ENCODE data around the gene CEP85.

Gene CEP85, protein sequence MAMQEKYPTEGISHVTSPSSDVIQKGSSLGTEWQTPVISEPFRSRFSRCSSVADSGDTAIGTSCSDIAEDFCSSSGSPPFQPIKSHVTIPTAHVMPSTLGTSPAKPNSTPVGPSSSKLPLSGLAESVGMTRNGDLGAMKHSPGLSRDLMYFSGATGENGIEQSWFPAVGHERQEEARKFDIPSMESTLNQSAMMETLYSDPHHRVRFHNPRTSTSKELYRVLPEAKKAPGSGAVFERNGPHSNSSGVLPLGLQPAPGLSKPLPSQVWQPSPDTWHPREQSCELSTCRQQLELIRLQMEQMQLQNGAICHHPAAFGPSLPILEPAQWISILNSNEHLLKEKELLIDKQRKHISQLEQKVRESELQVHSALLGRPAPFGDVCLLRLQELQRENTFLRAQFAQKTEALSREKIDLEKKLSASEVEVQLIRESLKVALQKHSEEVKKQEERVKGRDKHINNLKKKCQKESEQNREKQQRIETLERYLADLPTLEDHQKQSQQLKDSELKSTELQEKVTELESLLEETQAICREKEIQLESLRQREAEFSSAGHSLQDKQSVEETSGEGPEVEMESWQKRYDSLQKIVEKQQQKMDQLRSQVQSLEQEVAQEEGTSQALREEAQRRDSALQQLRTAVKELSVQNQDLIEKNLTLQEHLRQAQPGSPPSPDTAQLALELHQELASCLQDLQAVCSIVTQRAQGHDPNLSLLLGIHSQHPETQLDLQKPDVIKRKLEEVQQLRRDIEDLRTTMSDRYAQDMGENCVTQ

DNA sequence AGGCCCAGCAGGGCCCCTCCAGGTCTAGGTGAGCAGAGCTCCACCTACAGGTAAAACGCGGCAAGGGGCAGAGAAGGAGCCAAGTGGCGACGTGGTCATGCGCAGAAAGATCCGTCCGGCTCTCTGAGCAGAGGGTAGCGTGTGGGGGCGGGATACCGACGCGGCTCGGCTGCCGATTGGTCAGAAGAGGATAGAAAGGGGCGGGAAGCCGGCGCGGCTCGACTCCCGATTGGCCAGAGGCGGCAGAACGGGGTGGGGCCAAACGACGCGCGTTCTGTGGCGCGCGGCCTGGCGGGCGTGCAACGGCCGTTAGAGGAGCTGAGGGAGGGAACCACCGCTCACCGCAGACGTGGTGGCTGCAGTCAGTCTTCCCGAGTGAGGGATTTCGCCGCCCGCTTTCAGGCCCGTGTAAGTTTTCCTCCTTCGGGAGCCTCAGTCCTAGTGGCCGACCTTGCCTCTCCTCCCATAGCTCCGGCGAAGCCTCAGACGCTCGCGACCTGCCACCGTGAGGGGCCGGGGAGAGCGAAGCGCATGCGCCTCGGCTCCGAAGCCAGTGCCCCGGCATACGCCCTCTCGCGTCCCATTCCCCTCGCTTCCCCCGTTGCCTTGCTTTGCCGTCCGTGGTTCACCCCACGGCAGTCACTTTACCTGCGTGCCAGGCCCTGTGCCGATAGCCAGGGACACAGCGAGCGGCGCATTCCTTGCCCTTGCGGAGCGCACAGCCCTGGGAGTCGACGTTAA lies at the start of gene CEP85:
Gene CEP85 (plus strand): TSS at position 298 of the 741 bp plus-strand sequence. CDS start 5,584 bp downstream, outside the sequence.
- DNase-seq, result peak; percentile 94

DNA sequence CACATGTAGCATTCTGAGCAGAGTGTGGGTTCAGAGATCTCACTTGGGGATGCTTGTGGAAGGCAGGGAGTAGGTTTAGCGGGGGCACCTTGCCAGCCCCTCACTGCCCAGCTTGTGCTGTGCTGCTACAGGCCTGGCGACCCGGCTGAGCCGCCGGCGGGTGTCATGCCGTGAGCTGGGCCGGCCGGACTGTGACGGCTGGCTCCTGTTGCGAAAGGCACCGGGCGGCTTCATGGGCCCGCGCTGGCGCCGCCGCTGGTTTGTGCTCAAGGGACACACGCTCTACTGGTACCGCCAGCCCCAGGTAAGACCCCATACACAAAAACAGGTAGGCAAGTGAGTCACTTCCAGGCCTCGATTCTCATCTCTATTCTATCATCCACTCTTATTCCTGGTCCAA lies 49.1 kb upstream of the CEP85 start:
- DNase-seq, result no peak

DNA sequence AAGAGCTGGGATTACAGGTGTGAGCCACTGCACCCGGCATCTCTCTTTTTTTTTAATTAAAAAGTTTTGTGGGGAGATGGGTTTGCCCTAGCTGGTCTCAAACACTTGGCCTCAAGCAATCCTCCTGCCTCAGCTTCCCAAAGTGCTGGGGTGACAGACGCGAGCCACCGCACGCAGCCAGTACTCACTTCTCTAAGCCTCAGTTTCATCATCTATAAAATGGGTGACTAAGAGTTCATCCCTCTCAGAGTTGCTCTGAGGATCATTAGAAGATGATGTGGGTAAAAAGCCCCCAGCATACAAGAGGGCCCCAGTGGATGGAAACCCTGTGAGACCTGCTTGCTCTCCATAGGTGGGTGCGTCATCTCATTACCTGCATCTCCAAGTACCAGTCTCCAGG lies 46.1 kb upstream of the CEP85 start:
- DNase-seq, result no peak

DNA sequence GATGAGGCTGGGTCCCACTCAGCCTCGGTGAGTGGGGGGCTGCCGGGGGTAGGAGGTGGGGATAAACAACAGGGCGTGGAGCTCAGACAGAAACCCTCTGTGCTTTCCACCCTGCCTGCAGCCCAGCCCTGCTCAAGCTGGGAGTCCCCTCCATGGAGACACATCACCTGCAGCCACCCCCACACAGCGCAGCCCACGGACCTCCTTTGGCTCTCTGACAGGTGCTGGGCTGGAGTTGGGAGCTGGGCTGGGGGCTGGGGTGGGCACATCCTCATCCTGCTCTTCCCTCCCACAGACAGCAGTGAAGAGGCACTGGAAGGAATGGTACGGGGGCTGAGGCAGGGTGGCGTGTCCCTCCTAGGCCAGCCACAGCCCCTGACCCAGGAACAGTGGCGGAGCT lies 45.5 kb upstream of the CEP85 start:
- no peak for DNase-seq

DNA sequence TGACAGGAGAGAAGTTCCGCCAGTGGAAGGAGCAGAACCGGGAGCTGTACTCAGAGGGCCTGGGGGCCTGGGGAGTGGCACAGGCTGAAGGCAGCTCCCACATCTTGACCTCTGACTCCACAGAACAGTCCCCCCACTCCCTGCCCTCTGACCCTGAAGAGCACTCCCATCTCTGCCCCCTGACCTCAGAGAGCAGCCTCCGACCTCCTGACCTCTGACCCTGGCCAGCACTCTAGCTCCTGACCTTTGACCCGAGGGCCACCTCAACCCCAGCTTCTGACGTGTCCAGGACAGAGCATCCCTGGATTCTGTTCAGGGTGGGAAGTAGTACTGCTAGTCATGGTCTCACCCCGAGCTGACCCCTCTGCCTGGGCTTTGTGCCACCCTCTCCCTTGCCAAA lies 44.7 kb upstream of the CEP85 start:
- DNase-seq, result no peak

DNA sequence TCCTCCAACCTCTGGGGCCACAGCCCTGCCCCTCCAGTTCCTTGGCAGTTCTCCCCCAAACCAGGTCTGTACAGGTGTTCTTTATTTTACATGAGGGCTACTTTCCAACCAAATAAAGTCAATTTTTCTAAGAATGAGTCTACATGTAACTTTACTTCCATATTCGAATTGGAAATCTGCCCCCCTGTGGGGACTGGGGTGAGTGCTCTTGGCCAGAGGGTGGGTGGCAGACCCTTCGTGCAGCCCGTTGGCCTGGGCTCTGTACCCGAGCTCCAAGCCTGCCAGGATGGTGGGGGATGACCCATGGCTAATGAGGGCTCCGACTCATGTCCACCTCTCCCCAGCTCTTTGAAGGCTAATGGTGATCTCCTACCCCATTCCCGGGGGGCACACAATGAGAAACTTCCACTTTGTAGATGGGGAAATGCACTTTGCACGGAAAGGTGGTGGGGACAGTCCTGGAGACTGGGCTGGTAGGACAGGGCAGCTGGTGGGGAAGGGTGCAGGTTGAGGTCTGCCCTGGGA lies 44.2 kb upstream of the CEP85 start:
- DNase-seq, result no peak

DNA sequence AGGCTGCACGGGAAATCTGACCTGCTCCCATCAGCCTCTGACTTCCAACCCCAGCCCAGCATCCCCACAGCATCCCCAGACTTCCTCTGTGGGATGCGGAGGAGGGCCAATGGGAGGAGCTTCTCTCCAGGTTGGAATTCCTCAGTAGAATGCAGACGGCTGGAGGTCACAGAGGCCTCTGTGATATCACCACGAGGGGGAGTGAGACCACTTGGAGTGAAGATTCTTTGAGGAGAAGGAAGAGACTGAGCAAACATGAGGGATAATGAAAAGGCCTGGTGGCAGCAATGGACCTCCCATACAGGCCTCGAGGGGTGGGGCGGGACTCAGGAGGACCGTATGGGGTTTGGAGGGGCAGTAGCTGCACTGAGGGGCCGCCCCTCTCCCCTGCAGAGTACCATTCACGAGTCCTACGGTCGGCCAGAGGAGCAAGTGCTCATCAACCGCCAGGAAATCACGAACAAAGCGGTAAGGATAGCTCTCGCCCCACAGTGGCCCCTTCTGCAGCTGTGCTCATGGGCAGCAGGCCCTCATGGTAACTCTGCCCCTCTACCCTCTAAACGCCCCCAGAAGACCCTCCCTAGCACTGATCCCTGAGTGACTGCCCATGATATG lies 43.5 kb upstream of the CEP85 start, which contains the start of gene CATSPER4:
Gene CATSPER4 (plus strand): TSS at position 230 of the 615 bp plus-strand sequence. CDS start 26 bp downstream, at position 256.
- DNase-seq, result peak; percentile 16

DNA sequence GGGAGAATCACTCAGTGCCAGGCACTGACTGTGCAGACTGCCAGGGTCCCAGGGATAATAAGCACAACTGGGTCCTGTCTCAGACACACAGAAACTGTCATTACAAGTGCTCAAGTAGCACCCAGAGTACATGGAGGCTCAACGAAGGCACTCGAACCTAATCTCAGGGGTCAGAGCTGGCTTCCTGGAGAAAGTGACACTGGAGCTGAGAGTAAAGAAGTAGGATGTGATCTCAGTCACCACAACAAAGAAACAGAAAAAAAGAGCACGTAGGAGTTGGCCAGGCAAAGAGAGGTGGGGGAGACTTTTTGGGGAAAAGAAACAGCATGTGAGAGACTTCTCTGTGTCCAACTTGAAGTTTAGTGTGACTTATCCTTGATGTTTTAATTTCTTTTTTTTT lies 42.3 kb upstream of the CEP85 start:
- DNase-seq, result no peak

DNA sequence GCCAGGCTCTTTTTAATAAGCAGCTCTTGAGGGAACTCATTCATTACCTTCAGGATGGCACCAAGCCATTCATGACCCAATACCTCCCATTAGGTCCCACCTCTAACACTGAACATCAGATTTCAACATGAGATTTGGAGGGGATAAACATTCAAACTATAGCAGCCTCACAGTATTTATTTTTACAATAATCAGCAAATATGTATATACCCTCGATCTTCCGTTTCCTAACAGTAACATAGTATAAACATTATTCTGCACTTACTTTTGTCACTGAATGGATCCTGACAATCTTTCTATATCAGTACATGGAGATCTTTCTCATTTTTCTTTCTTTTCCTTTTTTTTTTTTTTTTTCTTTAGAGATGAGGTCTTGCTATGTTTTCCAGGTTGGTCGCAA lies 38.2 kb upstream of the CEP85 start:
- no peak for DNase-seq

DNA sequence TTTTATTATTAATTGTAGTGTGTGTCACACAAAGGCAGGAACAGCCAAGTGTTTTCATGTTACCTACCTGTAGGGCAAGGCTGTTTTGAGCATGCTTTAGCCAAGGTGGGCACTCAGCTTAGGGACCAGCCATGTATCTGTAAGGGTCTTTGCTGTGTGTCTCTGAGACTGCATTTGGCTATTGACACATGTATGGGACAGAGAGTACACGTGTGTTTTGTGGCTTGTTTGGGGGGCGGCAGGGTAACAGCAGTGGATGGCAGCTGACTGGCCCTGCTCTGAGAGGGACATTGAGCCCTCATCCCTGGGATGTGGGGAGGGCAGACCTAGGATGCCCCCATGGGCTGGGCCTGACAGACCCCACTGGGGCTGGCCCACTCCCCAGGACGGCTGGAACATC lies 36.7 kb upstream of the CEP85 start:
- DNase-seq, result no peak

DNA sequence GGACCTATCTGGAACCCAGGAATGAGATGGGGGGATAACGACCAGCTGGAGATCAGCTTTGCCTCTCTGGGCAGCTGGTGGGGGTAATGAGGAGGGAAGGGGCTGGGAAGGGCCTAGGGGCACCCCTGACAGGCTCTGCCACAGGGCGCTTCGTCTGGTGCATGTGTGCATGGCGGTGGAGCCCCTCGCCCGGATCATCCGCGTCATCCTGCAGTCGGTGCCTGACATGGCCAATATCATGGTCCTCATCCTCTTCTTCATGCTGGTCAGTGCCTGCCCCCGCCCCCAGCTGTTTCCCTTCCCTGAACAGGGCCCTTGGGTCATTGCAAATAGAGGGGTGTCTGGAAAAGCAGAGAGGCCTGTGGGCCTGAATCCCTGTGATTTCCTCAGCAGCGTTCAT lies 36.2 kb upstream of the CEP85 start:
- DNase-seq, result no peak

DNA sequence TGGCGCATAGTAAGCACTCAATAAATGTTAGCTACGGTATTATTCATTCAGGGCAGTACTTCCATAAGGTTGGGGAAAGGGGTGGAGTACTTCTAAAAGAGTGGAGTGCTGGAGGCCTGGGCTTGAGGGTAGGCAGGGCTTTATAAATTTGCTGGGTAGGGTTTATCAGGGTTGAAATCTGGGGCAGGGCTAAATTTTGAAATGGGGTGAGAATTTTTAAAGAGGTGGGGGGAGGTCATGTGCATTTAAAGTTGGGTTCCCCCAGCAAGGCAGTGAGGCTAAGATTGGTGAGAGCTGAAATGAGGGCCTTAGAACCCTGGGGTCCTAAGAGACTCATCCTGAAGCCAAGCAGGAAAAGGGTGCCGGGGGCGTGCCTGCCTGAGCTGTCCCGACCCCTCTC lies 33.6 kb upstream of the CEP85 start:
- no peak for DNase-seq

DNA sequence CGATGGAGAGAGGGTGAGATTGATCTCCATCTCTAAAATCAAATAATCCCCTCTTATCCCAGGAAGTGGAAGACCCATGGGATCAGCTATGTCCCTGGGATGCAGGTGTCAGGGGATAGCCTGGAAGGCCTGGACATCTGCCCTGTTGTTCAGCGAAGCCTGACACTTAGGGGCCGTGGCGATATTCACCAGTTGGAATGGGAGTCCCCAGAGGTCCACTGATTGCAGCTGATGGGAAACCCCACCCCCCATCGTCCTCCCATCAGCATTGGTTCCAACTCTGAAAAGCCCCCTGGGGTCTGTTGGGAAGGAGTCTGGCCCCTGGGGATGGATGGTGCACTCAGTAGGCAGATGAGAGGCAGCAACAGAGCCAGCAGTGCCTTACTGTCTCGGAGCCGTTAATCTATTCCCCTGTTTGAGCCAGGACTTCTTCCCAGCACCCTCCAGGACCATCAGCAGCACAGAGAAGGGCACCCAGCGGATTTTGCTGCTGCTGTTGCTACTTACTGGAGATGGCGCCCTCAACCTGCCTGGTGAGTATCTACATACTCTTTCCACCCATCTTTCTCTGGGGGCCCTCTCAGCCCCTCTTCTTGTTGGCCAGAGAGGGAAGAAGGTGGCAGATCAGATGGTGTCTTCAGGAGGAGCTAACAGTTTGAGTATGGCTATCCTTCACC lies 30.2 kb upstream of the CEP85 start:
- DNase-seq, result no peak

DNA sequence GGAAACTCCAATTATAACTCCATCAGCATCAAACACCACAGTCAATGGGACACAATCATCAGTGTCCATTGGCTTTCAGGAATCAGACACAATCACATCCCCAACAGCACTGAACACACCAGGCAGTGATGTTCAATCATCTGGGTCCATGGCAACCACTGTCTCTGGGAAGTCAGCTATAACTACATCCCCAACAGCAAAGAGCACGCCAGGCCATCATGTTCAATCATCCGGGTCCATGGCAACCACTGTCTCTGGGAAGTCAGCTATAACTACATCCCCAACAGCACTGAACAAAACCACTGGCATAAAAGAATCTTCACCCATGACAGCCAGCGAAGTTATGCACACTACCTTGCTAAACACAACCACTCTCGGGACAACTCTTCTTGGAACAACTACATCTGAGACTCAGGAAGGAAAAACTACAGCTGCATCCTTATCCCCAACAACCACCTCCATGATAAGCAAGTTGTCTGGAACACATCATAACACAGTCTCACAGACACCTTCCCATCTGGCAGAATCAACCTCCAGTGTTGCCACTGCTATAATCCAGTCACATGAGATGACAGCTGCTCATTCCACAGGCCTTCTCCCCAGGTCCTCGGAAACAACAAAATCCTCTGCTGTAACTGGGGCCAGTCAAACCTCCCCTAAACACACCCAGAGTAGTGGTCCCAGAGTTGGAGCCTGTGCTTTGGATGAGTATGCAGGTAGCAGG lies 23.7 kb upstream of the CEP85 start:
- DNase-seq, result peak; percentile 45

DNA sequence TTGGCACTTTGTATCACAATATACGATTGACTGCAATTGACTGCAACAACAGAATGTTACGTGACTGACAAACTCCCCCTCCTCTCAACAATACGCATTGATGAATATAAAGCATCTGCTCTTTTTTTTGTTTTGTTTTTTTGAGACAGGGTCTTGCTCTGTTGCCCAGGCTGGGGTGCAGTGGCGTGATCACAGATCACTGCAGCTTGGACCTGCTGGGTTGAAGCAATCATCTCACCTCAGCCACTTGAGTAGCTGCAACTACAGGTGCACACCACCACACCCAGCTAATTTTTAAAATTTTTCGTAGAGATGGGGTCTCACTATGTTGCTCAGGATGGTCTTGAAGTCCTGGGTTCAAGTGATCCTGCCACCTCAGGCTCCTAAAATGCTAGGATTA lies 21.3 kb upstream of the CEP85 start:
- DNase-seq, result no peak

DNA sequence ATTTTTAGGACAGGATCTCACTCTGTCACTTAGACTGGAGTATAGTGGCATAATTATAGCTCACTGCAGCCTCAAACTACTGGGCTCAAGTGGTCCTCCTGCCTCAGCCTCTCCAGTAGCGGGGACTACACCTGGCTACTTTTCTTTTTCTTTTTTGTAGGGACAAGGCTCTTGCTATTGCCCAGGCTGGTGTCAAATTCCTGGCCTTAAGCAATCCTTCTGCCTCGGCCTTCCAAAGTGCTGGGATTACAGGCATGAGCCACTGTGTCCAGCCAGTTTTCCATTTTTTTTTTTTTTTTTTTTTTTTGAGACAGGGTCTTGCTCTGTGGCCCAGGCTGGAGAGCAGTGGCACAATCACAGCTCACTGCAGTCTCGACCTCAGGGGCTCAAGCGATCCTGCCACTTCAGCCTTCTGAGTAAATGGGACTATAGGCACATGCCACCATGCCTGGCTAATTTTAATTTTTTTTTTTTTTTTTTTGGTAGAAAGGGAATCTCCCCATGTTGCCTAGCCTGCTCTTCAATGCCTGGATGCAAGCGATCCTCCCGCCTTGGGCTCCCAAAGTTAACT lies 20.6 kb upstream of the CEP85 start:
- DNase-seq, result no peak

DNA sequence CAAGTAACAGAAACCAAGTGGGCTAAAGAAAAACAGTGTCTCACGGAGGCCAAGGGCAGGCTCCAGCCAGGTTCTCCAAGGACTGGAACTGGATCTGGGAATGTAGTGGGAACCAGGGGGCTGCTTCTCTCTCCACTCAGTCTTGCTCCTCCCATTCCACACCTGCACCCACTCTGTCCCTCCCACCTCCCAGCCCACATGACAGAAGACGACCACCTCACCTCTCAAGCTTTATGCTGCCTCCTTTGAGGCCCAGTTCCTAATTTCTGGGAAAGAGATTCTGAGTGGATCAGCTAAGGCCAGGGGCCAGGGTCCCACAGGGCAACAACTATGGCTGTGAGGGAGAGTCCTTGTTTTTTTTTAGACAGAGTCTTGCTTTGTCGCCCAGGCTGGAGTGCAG lies 18.8 kb upstream of the CEP85 start:
- DNase-seq, result no peak

DNA sequence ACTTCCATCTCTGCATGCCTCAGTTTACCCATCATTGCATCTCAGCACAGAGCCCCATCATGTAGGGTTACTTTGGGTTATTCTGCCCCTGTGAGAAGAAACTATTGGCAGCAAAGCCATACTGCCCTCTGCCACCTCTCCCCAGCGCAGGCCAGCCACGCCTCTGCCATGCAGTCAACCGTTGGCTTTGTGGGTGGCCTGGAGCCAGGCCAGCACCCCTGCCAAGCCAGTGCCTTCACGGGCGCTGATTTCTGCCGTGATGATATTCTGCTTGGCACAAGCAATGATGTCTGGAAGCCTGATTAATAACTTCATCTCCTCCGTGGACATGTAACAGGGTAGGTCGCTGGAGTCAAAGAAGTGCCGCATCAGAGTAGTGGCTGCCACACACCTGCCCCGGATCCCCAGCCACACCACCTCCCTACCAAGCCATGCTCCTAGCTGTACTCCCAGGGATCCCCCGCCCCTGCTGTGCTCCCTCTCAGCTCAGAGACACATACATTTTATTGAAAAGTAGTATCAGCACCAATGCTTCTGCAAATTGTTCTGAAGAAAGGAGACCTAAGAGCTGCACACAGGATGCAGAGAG lies 15.0 kb upstream of the CEP85 start:
- DNase-seq, result no peak

DNA sequence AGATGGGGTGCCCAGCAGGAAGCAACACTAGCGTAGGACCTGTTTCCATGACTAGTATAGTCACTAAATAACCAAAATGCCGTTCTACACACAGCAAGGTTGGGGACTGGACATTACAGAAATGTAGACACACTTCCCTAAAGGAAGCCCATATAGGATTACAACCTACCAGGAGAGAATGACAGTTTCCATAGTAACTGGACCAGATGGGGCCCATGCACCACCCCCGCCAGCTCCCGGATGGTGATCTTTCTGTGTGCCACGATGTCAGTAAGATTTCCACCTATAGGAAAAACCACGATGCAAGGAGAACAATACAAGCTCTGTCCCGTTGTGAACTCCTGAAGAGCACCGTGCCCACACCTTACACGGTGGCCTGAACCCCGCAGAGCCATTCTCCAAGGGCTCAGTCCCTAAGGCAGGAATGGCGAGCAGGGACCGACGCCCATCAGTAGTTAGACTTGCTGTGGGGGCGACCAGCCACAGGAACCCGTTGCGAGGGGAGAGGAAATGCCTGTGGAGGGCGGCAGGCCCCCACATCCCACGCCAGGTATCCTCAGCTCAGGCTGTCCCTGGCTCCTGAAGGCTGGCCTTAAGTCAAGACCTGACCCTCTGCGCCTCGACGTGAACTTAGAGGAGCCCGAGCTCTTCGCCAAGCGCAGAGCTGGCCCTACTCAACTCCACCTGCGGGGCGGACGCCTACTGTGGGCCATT lies 13.6 kb upstream of the CEP85 start:
- no peak for DNase-seq

DNA sequence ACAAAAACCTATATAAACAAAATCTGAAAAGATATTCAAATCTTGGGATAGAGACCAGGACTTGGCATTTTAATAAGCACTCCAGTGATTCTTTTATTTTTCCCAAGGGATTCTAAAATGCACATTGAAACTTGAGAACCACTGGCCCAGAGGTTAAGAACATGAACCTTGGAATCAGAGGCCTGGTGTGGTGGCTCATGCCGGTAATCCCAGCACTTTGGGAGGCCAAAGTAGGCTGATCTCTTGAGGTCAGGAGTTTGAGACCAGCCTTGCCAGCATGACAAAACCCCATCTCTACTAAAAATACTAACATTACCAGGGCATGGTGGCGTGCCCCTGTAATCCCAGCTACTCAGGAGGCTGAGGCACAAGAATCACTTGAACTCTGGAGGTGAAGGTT lies 12.9 kb upstream of the CEP85 start:
- no peak for DNase-seq
